ENCODE results near the gene ADIRF.
"Not testable (repeated sequence)": the region's sequence is repeated elsewhere in the genome, so short reads cannot be mapped to it uniquely, and the experiment has no call there.

ADIRF gene

DNA sequence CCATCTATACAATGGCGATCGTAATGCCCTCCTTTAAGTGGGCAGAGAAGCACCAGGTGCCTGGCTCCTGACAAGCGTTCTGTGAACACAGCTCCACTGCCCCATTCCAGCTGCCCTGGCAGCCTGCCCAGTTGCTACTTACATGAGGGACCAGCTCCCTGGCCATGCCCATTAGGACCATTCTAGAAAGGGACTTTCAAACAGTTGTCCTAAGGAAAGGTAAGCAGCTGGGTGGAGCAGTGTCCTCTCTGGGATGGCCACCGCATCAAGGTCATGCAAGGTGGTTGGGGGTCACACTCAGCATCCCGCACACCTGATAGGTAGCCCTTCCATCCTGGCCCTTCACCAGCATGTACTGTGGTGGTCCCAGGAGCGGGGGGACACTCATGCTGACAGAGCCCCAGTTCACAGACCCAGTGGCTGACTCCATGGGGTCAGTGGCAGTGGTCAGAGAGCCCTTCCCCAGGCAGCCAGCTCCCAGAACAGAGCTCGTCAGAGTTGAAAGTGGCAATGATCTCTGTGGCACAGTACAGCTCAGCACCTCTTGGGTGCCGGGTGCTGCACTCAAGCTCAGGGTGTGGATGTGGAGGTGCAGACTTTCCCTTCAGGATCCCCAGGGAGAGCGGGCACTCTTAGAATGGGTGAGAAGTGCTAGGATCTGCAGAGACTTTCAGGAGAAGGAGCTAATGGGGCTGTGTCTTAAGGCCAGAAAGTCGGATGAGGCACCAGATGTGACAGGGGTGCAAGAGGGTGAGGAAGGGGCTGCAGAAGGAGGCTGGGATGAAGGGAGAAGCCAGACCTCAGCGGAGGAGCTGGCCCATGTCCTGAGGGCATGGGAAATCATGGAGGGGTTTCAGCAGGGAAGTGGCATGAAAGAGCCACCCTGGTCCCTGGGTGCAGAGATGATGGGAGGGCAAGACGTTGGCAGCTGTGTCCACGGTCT is 21.8 kb upstream of the ADIRF start:
- no peak for DNase-seq (ENCODE audit: low spot score)

DNA sequence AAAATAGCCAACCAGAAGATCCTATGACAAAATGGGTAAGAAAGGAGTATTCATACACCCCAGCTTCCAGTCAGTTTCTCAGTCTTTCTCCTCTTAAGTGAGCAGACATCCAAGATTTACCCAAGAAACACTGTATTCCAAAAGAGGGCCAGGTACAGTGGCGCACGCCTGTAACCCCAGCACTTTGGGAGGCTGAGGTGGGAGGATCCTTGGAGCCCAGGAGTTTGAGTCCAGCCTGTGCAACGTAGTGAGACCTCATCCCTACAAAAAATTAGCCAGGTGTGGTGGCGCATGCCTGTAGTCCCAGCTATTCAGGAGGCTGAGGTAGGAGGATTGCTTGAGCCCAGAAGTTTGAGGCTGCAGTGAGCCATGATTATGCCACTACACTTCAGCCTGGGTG is 20.5 kb upstream of the ADIRF start:
- DNase-seq (ENCODE audit: low spot score) = not testable (repeated sequence)

DNA sequence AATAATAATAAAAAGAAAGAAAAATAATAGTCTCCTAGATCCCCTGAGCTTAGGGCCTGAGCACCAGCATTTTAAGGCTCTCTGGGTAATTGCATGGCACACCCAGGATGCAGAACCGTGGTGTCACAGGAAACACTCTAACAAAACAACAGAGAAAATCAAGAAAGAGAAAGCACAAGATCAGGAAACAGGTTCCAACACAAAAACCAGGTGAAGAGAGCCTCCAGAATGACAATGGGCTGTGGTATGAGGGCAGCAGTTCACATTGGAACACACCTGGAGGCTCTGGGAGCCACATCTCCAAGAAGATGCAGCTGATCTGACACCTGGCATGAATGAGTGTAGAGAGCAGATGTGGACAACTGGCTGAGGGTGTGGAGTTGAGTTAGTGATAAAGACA is 17.9 kb upstream of the ADIRF start:
- no peak for DNase-seq (ENCODE audit: low spot score)

DNA sequence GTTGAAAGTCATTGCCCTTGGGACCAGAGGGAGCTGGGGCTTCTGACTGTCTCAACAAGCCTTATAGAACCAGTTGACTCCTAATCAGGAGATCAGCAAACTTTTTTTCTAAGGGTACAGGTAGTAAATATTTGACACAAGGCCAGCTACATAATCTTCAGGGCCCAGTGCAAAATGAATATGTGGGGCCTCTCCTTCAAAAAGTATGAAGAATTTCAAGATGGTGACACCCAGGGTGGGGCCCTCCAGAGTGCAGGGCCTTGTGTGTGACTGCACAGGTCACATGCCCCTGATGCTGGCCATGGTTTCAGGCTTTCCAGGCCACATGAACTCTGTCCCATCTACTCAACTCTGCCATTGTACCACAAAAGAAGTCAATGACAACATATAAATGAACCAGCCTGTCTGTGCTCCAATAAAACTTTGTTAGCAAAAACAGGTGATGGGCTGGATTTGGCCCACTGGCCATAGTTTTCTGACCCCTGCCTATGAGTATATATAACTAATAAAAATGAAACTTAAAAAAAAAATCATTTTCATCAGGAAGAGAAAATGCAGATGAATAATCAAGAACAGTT is 17.0 kb upstream of the ADIRF start:
- DNase-seq (ENCODE audit: low spot score) = no peak

DNA sequence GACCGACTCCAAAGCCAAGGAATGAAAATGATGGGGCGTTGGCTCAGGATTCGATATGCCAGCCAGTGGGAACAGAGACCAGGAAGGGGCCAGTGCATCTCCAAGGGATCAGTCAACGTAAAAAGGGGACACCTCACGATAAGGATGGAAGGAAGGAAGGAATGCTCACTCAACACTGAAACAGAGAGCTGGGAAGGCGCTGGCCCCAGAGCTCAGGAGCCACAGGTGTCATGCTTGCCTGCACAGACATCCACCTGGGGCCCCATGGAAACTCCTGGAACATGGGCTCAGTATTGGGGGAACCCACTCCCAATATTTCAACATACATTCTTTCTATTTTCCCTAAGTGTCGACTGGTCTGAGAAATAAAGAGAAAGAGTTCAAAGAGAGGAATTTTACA is 16.2 kb upstream of the ADIRF start:
- DNase-seq (ENCODE audit: low spot score) = no peak

DNA sequence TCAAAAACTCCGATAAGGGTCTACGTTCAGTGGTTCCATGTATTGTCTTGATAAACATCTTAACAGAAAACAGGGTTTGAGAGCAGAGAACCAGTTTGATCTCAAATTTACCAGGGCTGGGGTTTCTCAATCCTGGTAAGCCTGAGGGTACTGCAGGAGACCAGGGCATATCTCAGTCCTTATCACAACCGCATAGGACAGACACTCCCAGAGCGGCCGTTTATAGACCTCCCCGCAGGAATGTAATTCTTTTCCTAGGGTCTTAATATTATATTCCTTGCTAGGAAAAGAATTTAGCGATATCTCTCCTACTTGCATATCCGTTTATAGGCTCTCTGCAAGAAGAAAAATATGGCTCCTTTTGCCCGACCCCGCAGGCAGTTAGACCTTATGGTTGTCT is 15.6 kb upstream of the ADIRF start:
- not testable (repeated sequence) for DNase-seq (ENCODE audit: low spot score)

DNA sequence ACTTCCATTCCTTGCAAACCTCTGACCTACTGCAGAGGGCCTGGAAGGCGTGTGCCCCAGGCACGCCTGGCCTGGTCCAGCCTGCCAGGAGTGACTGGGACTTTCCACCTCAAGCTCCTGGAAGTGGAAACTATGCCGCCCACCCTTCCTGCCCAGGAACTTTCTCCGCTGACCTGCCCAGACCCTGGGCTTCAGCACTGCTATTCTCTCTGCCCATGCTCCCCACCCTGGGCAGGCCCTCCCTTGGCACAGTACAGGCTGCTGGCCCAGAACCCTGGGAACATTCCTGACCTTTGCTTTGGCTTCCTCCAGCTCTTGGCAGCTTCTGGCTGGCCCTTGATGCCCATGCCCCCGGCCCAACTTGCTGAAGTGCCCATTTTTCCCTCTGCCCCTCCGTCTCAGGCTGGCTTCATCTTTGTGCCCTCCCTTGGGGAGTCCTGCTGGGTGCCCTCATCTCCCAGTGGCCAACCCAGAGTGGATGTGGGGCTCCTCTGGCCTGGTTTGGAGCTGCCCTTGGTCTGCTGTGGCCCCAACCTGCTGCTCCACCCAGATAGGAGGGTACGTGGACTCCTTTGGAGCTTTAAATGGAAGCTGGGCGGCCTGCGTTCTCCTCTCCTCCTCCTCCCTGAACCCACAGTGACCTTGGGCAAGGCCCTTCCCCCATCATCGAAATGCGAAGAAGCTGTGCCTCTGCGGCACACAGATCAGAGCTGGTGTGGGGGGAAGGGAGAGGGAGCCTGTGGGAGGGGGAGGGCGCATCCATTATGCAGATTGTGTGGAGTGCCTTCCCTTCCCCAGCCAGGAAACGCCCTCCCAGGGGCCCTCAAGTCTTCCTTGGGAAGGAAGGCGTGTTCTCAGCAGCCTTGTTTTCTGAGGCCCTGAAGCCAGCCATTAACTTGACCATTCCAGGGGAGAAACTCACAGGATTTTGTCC is 14.3 kb upstream of the ADIRF start:
- DNase-seq (ENCODE audit: low spot score) = peak; percentile 88

DNA sequence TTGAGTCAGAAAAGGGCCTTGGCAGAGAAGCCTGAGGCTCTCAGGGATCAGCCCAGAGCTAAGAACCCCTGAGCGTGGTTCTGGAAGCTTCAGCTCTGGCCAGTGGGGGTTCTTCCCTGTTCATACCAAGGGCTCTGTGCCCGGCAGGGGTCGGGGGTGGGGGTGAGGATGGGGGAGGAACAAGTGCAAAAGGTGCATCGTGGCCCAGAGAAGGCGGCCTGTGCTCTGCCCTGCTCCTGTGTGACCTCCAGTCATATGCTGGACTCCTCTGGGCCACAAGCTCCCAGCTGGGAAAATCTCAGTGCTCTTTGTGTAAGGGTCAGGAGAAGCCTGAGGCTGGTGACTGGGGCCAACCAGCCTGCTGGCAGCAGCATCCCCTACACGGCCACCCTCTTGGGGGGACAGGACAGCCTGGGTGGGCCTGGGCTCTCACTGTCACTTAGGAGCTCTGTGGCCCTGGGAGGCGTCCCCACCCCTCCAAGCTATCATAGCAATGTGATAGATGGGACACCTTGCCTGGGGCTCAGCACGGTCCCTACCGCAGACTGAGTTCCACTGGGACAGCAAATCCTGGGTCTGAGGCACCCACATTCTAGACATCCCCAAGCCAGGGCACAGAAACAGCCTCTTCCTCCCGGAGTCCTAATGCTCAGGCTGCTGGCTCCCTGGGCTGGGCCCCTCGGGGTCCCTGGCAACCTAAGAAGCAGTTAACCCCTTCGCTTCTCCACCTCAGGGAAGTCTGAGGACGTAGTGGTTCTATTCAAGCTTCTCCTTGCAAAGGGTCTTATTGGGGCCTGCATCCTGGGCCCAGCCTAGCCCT is 13.4 kb upstream of the ADIRF start:
- no peak for DNase-seq (ENCODE audit: low spot score)

DNA sequence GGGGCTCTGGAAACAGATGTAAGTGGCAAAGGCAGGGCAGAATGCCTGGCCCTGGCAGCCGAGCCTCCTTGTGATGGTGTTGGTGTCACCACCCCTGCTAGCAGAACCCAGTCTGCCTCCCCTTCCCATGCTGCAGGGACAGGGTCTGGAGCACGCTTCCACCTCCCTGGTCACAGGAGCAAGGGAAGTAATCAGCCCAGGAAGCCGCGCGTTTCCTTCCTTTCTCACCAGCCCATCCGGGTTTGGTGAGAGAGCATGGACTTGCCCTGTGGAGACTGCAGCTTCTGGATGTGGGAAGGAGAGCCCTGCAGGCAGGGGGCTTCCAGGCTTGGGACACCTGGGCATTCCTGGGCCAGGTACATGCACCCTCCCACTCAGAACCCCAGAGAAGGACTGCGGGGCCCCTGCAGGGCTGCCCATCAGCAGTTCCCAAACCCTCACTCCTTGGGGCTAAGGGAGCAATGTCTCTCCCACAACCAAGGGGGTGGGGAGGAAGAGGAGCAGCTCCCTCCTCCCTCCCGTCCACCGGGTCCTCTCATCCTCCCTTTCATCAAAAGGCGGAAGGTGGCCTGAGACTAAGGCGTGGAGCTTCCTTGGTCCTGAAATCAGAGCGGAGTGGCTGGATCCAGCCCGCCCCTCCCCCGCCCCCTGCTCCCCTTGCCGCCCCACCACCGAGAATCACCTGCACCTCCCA is 12.6 kb upstream of the ADIRF start:
- DNase-seq (ENCODE audit: low spot score) = no peak

DNA sequence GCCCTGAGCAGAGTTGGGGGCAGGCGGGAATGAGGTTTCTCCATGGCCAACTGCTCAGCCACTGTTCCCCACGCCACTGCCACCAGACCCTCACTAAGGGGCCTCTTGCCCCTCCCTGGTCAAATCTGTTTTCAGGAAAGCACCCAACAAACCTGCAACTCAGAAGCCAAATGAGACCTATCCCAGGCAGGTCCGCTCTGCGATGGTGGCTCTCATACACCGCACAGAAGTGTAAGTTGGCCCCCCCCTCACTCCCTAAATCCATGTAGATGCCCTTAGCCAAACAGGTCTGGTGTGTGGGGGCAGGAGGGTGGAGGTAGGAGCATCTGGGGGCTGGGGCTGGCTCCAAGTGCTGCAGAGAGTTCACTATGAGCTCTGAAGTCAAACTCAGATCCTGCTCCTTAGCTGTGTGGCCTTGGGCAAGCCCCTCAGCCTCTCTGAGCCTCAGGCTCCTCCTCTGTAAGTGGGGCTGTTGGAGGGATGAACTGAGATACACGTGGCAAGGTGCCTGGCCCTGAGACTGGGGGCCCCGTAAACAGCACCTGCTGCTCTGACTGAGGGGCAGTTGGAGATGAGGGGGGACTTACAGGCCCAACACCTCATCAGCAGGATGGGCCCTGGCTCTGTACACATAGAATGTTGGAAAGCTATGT is 12.0 kb upstream of the ADIRF start:
- DNase-seq (ENCODE audit: low spot score) = no peak

DNA sequence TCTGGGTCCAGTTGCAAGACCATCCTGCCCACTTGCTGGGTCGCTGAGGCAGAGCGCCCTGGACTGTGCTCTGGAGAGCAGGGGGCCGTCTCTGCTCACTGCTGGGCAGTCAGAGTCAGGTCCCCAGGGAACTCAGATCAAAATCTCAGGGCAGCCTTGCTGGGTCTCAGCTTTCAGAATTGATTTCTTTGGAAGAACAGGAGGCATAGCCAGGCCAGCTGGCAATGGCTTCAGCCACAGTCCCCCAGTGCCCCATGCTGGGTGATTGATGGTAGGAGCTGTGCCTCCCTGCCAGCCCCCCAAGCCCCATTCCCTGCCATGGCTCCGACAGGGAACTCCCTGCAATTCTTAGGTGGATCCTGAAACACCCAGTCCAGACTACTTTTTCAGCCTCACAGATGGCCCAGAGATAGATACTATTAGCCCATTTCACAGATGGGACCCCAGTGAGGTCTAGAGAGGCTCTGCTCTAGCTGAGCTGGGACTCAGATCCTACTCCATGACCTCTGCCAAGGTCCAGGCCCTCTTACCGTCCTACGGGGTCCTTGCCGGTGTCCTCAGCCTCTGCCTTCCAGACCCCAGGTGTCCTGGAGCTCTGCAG is 11.3 kb upstream of the ADIRF start:
- no peak for DNase-seq (ENCODE audit: low spot score)

DNA sequence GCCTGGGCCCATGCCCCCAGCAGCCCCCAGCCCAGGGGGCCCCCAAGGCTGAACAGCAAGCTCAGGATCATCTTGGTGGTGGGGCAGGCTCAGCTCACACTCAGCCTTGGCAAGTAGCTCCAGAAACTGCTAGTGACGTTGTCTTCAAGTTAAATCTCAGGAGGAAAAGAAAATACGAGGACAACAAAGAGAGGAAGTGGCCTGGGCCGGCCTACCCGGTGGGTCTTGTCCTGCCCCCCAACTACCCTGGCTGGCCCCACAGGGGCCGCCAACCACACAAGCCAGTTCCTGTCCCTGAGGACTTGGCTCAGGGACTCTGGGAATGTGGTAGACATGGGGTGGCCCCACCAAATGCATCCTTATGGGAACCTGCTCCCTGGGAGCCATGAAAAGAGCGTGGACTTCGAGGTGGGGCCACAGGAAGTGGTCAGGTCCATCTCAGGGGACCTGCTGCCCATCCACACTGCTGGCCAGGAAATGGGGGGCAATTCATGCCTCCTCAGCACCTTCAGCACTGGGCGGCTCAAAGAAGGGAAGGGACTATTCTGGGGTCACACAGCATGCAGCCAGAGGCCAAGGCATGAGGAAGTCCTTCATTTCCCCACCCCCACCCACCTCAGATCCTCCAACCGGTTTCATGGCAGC is 10.7 kb upstream of the ADIRF start, which contains the start of gene MMRN2:
MMRN2 (minus strand) TSS at position 145 of the 645 bp plus-strand sequence; CDS start at position 71, 74 bp downstream.
- DNase-seq (ENCODE audit: low spot score) = no peak

DNA sequence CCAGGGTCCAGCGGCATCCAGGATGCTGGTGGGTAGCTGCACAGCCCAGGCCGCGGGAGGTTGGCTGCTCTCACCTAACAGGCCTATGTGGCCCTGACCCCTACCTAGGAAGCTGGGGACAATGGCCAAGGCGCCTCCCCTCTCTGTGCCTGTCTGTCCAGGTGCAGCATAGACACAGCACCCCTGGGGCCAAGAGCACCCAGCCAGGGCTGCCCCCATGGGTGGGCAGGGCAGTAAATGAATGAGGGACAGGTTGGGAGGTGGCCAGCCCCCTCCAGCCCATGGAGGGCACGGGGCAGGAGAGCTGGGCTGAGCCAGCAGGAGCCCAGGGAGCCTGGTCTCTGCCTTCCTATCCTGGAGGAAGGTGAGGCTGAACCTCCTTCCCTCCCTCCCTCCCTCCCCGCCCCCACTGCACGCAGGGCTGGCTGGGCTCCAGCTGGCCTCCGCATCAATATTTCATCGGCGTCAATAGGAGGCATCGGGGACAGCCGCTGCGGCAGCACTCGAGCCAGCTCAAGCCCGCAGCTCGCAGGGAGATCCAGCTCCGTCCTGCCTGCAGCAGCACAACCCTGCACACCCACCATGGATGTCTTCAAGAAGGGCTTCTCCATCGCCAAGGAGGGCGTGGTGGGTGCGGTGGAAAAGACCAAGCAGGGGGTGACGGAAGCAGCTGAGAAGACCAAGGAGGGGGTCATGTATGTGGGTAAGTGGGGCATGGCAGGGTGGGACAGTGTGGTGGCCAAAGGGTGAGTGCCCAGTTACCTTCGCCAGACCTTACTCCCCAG is 10.0 kb upstream of the ADIRF start, which contains the start of gene SNCG:
SNCG (plus strand) TSS at position 484 of the 785 bp plus-strand sequence; CDS start at position 583, 99 bp downstream.
- no peak for DNase-seq (ENCODE audit: low spot score)

DNA sequence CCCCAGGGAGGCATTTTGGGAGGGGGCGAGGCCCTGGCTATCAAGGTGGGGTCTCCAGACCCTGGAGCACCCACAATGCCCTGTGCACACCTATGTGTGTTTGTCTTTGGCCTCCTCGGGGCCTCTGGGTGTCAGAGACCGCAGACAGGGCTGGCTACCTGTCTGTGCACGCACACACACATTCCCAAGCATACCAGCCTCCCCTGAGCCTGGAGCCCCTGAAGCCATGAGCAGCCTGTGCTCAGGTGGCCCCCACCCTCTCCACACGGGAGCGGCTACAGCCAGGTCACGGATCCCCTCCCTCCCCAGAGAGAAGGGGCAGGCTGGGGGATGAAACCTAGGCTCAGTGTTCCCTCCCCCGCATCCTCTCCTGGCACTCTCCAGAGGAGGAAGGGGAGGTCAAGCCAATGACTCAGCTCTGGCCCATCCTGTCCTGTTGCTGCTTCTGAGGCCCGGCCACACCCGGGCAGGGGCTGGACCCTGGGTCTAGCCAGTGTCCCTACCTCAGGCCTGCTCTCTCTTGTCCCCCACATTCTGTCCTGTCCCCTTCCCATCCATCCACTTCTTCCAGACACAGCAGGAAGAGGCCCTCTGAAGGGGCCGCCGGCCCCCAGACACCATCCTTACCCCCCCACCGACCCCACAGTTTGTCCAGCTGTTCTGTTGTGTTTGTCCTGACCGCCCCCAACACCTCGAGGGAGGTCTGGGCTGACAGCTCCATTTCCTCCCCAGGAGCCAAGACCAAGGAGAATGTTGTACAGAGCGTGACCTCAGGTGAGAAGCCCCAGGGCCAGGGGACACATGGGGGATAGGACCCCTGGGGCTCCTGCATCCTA is 9.2 kb upstream of the ADIRF start:
- no peak for DNase-seq (ENCODE audit: low spot score)

DNA sequence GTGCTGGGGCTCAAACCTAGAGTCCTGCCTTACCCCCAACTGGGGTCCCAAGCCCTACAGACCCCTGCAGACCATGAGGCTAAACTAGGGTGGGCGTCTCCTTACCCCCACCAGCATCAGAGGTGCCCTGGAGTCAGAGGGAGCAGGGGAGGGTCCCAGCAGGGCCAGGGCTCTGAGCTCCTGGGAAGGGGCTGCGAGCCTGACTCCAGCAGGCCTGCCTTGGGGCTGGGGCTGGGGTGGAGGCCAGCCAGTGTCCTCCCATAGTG is 8.6 kb upstream of the ADIRF start:
- no peak for DNase-seq (ENCODE audit: low spot score)

DNA sequence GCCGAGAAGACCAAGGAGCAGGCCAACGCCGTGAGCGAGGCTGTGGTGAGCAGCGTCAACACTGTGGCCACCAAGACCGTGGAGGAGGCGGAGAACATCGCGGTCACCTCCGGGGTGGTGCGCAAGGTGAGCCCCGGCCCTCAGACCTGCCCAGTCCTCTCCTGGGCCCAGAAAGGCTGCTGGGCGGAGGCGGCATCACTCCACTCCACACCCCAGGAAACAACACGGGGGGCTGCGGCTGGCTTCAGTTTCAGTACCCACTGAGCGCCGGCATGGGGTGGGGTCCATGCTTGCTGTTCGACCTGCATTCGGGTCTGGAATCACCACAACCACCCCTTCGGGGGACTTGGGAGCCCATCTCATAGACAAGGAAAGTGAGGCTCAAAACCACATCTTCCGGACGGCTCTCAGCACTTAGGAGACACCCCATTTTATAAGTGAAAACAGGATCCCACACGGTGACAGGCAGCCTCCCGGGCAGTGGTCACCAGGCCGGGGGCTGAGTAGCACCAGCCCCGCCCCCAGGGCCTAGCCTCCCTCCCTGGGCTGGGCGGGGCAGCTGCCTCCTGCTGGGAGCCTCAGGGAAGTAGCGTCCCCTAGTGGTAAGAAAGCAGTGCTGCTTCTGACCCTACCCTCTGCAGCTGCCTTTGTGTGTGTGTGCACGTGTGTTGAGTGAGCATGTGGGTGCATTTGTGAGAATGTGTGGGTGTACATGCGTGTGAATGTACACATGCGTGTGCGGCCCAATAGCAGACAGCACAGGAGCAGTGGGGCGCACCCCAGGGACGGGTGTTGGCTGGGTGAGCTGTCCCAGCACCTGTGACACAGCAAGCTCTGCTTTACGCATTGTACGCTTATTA is 8.0 kb upstream of the ADIRF start:
- DNase-seq (ENCODE audit: low spot score) = peak; percentile 66
